Mesendoderm (in vitro differentiated cells): Measurements from ENCODE around the gene NSUN3.
A peak's percentile ranks its signal among the peaks of the same experiment; 100 is the strongest.

Experiments
- DNase-seq: peaks from one replicate; pipeline ENCODE4 v3.0.0; 2013
- H2AK5ac ChIP-seq: 2 replicates; pipeline ENCODE4 v1.6.1; 2013; ENCODE audit warnings: low read length, inconsistent platforms
- H2BK120ac ChIP-seq: 2 replicates; pipeline ENCODE4 v1.6.1; 2013; ENCODE audit warnings: low read depth, mild to moderate bottlenecking, low read length, moderate library complexity, mixed read lengths
- H2BK15ac ChIP-seq: replicated peaks from 2 replicates; pipeline ENCODE4 v1.6.1; 2013; ENCODE audit warnings: low read depth, mild to moderate bottlenecking, moderate library complexity
- H2BK5ac ChIP-seq: 2 replicates; pipeline ENCODE4 v1.6.1; 2013; ENCODE audit warnings: low read length, inconsistent platforms
- H3K18ac ChIP-seq: 2 replicates; pipeline ENCODE4 v1.6.1; 2013; ENCODE audit warnings: mild to moderate bottlenecking, low read length, mixed read lengths
- H3K23ac ChIP-seq: one replicate; pipeline ENCODE4 v1.6.1; 2013; ENCODE audit warnings: low read length
- H3K27ac ChIP-seq: 2 replicates; pipeline ENCODE4 v1.5.1; 2013; ENCODE audit warnings: low read depth, mild to moderate bottlenecking, inconsistent platforms, low read length, moderate library complexity
- H3K27me3 ChIP-seq: 2 replicates; pipeline ENCODE4 v1.6.1; 2013; ENCODE audit warnings: low read length, control low read depth, mild to moderate bottlenecking, inconsistent platforms; ENCODE audit not compliant: insufficient read depth, poor library complexity
- H3K36me3 ChIP-seq: 2 replicates; pipeline ENCODE4 v1.6.1; 2013; ENCODE audit warnings: low read length, inconsistent platforms; ENCODE audit not compliant: control insufficient read depth, insufficient read depth
- H3K4ac ChIP-seq: one replicate; pipeline ENCODE4 v1.6.1; 2013; ENCODE audit warnings: low read depth, mild to moderate bottlenecking, low read length, moderate library complexity
- H3K4me1 ChIP-seq: 2 replicates; pipeline ENCODE4 v1.6.1; 2013; ENCODE audit warnings: low read depth, low read length, inconsistent platforms; ENCODE audit not compliant: control insufficient read depth
- H3K4me2 ChIP-seq: 2 replicates; pipeline ENCODE4 v1.6.1; 2013; ENCODE audit warnings: low read length
- H3K4me3 ChIP-seq: 2 replicates; pipeline ENCODE4 v1.5.1; 2013; ENCODE audit warnings: mild to moderate bottlenecking, low read length
- H3K56ac ChIP-seq: one replicate; pipeline ENCODE4 v1.6.1; 2013; ENCODE audit warnings: low read length
- H3K79me1 ChIP-seq: 2 replicates; pipeline ENCODE4 v1.6.1; 2013; ENCODE audit warnings: low read length, inconsistent platforms
- H3K79me2 ChIP-seq: 2 replicates; pipeline ENCODE4 v1.6.1; 2013; ENCODE audit warnings: mild to moderate bottlenecking, low read length; ENCODE audit not compliant: control insufficient read depth, insufficient read depth
- H3K9ac ChIP-seq: 2 replicates; pipeline ENCODE4 v1.6.1; 2013; ENCODE audit warnings: low read length, inconsistent platforms
- H4K5ac ChIP-seq: one replicate; pipeline ENCODE4 v1.6.1; 2013; ENCODE audit warnings: low read length
- H4K8ac ChIP-seq: one replicate; pipeline ENCODE4 v1.6.1; 2013; ENCODE audit warnings: low read depth, mild to moderate bottlenecking, control low read depth, low read length, moderate library complexity
- WGBS: extraction: QIAGEN DNeasy Blood & Tissue Kit; methylation state at CpG from one replicate; pipeline ENCODE4 v1.1.7; 2013; ENCODE audit warnings: low lambda C conversion rate, missing lambda C conversion rate; ENCODE audit not compliant: insufficient coverage; ENCODE audit errors: extremely low coverage; 5-methylcytosine and 5-hydroxymethylcytosine counted together

The NSUN3 gene

GRCh38 chr3:94089126-94089525 is 26.3 kb downstream of the NSUN3 start:
- no peak overlapping the region for H4K5ac ChIP-seq
- H3K4ac ChIP-seq, result no peak overlapping the region
- WGBS, result no CpG with 5 or more reads among the region's 1 CpG

GRCh38 chr3:94092086-94092485 is 29.2 kb downstream of the NSUN3 start:
- no peak overlapping the region for H3K4me2 ChIP-seq
- H4K8ac ChIP-seq, result no peak overlapping the region
- H3K4me1 ChIP-seq, result peaks cover 3% of the 10 kb centered on the region
- H3K9ac ChIP-seq, result no peak overlapping the region
- no peak overlapping the region for H3K23ac ChIP-seq
- no peak overlapping the region for H3K27ac ChIP-seq
- H3K79me2 ChIP-seq, result no peaks in the 10 kb centered on the region
- H3K4ac ChIP-seq, result no peak overlapping the region
- H3K79me1 ChIP-seq, result no peaks in the 10 kb centered on the region
- H3K36me3 ChIP-seq, result no peaks in the 10 kb centered on the region
- H2BK120ac ChIP-seq, result no peak overlapping the region
- no peak for DNase-seq
- no peak overlapping the region for H2BK5ac ChIP-seq
- H2BK15ac ChIP-seq, result no peak overlapping the region
- H3K27me3 ChIP-seq, result no peaks in the 10 kb centered on the region
- no peak overlapping the region for H4K5ac ChIP-seq
- H3K56ac ChIP-seq, result no peak overlapping the region
- H3K18ac ChIP-seq, result no peak overlapping the region
- H2AK5ac ChIP-seq, result no peak overlapping the region
- no CpG with 5 or more reads among the region's 1 CpG for WGBS
- no peak overlapping the region for H3K4me3 ChIP-seq

More at GRCh38 chr3:94089126-94089525, 26.3 kb downstream of the NSUN3 start:
- Histone ChIP-seq H3K4me2 (no peak overlapping the region), H3K18ac (no peak overlapping the region), H3K79me2 (no peaks in the 10 kb centered on the region), H3K4me1 (peaks cover 3% of the 10 kb centered on the region), H3K4me3 (no peak overlapping the region), H3K27me3 (no peaks in the 10 kb centered on the region), H4K8ac (no peak overlapping the region), H3K23ac (no peak overlapping the region), H2BK15ac (no peak overlapping the region), H2BK120ac (no peak overlapping the region), H3K36me3 (no peaks in the 10 kb centered on the region), H3K27ac (no peak overlapping the region), H3K9ac (no peak overlapping the region), H3K56ac (no peak overlapping the region), H2AK5ac (no peak overlapping the region), H2BK5ac (no peak overlapping the region), H3K79me1 (no peaks in the 10 kb centered on the region)
- DNase-seq, result peak; percentile 77

DNA sequence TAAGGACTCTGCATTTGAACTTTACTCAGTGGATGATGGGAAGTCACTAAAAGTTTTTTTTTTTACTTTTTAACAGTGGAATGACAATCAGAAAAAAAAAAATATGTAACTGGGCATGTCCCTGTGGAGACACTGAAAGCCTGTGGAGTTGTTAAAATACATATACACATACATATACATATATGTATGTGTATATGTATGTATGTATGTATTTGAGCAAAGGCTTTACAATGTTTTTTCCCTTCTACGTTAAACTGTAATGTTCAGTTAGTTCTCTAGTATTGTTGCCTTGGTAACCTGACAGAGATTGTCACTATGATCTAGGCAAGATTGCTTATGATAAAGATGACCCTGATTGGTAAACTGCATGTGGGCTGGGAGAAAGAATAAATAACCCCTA is 30.3 kb downstream of the NSUN3 start:
- no peak overlapping the region for H3K27ac ChIP-seq

GRCh38 chr3:94095111-94095510 is 32.2 kb downstream of the NSUN3 start:
- no peaks in the 10 kb centered on the region for H3K27me3 ChIP-seq
- H2AK5ac ChIP-seq, result no peak overlapping the region
- H4K5ac ChIP-seq, result no peak overlapping the region
- H2BK15ac ChIP-seq, result no peak overlapping the region
- no peak overlapping the region for H3K9ac ChIP-seq
- no peak for DNase-seq
- no peak overlapping the region for H3K4ac ChIP-seq
- H3K23ac ChIP-seq, result no peak overlapping the region
- H3K56ac ChIP-seq, result no peak overlapping the region
- no CpG with 5 or more reads among the region's 2 CpGs for WGBS
- H3K18ac ChIP-seq, result no peak overlapping the region
- H3K4me1 ChIP-seq, result peaks cover 2% of the 10 kb centered on the region
- H3K79me1 ChIP-seq, result no peaks in the 10 kb centered on the region
- H3K4me2 ChIP-seq, result no peak overlapping the region
- no peak overlapping the region for H2BK5ac ChIP-seq
- no peak overlapping the region for H3K4me3 ChIP-seq
- H4K8ac ChIP-seq, result no peak overlapping the region
- H3K79me2 ChIP-seq, result no peaks in the 10 kb centered on the region
- no peak overlapping the region for H3K27ac ChIP-seq
- H3K36me3 ChIP-seq, result no peaks in the 10 kb centered on the region
- no peak overlapping the region for H2BK120ac ChIP-seq

More for the DNA sequence above, 30.3 kb downstream of the NSUN3 start:
- no peaks in the 10 kb centered on the region for H3K27me3 ChIP-seq
- peaks cover 3% of the 10 kb centered on the region for H3K4me1 ChIP-seq
- no peak overlapping the region for H2BK120ac ChIP-seq
- no peak overlapping the region for H4K5ac ChIP-seq
- no peak overlapping the region for H3K56ac ChIP-seq
- no peaks in the 10 kb centered on the region for H3K79me2 ChIP-seq
- no peak overlapping the region for H3K9ac ChIP-seq
- no peak for DNase-seq
- no peak overlapping the region for H4K8ac ChIP-seq
- no peak overlapping the region for H3K23ac ChIP-seq
- H3K36me3 ChIP-seq, result no peaks in the 10 kb centered on the region
- H3K4me2 ChIP-seq, result no peak overlapping the region
- no peak overlapping the region for H2AK5ac ChIP-seq
- no peaks in the 10 kb centered on the region for H3K79me1 ChIP-seq
- no CpG with 5 or more reads among the region's 1 CpG for WGBS
- H2BK15ac ChIP-seq, result no peak overlapping the region
- H3K4ac ChIP-seq, result no peak overlapping the region
- no peak overlapping the region for H3K4me3 ChIP-seq
- H2BK5ac ChIP-seq, result no peak overlapping the region
- no peak overlapping the region for H3K18ac ChIP-seq

DNA sequence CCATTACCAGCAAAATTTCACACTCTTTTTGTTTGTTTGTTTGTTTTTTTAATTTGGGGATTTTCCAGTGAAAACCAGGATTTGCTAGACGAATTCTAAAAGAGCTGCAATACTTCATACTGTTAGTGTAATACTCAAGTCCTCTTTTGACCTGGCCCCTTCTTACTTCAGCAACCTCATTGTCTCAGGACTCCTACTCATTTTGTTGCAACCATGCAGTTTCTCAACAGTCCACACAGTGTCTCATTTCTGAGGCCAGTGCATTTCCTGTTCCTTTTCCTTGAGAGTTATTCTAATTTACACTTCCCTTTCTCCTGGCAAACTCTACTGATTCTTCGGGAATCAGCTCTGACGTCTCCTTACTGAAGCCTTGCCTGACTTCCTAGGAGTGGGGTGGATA is 35.6 kb downstream of the NSUN3 start:
- Histone ChIP-seq H3K4me3 (no peak overlapping the region), H3K79me1 (no peaks in the 10 kb centered on the region), H3K4me1 (peaks cover 2% of the 10 kb centered on the region), H2BK120ac (no peak overlapping the region), H3K56ac (no peak overlapping the region), H3K79me2 (no peaks in the 10 kb centered on the region), H2AK5ac (no peak overlapping the region), H3K4me2 (no peak overlapping the region), H3K27ac (no peak overlapping the region), H2BK15ac (no peak overlapping the region), H3K9ac (no peak overlapping the region), H3K27me3 (no peaks in the 10 kb centered on the region), H3K23ac (no peak overlapping the region), H2BK5ac (no peak overlapping the region), H3K4ac (peak overlapping the region; percentile 91), H4K8ac (no peak overlapping the region), H3K18ac (no peak overlapping the region), H3K36me3 (no peaks in the 10 kb centered on the region), H4K5ac (no peak overlapping the region)
- WGBS, result no CpG with 5 or more reads among the region's 3 CpGs
- DNase-seq, result no peak

DNA sequence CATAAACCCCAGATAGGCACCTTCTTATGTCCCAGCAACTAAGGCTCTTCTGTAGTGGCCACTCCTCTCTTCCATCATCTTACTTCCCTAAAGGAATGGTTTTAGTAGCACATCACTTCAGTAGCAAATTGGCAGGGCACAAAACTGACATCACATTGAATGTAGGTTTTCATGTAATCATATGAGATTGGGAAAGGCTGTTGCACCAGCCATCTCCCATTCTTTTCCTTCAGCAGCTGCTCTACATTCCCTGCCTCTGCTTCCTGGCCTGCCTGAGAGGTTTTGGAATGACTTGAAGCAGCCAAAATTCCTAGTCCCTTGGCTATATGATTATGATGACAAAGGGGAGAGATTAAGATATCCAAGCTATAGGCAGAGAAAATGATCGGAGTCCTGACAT is 36.5 kb downstream of the NSUN3 start:
- H2BK5ac ChIP-seq, result peak overlapping the region; percentile 23
- no peak overlapping the region for H2BK15ac ChIP-seq
- no peak overlapping the region for H3K18ac ChIP-seq
- no peaks in the 10 kb centered on the region for H3K36me3 ChIP-seq
- no peak overlapping the region for H2AK5ac ChIP-seq
- no peaks in the 10 kb centered on the region for H3K79me1 ChIP-seq
- no peak overlapping the region for H3K27ac ChIP-seq
- no CpG with 5 or more reads among the region's 1 CpG for WGBS
- H3K79me2 ChIP-seq, result no peaks in the 10 kb centered on the region
- H4K8ac ChIP-seq, result no peak overlapping the region
- H4K5ac ChIP-seq, result no peak overlapping the region
- DNase-seq, result no peak
- H3K4ac ChIP-seq, result no peak overlapping the region
- H3K4me3 ChIP-seq, result no peak overlapping the region
- no peak overlapping the region for H3K4me2 ChIP-seq
- H2BK120ac ChIP-seq, result no peak overlapping the region
- no peak overlapping the region for H3K9ac ChIP-seq
- H3K4me1 ChIP-seq, result peaks cover 2% of the 10 kb centered on the region
- no peaks in the 10 kb centered on the region for H3K27me3 ChIP-seq
- no peak overlapping the region for H3K23ac ChIP-seq
- peak overlapping the region; percentile 63 for H3K56ac ChIP-seq
